ENCODE results near the gene RAMAC.

GRCh38 chr15:82966671-82967071 is 19.3 kb upstream of the RAMAC start:
- TF ChIP-seq REST (IDR thresholded peaks at IDR 0.05) = no peak
- TF ChIP-seq KDM5A (IDR thresholded peaks at IDR 0.05) = no peak
- TF ChIP-seq PBX3 (IDR thresholded peaks at IDR 0.05) = no peak
- TF ChIP-seq ESRRA (IDR thresholded peaks at IDR 0.05; ENCODE audit: borderline replicate concordance, low read length) = no peak
- TF ChIP-seq CTCF (IDR thresholded peaks at IDR 0.05) = no peak
- TF ChIP-seq USF2 (IDR thresholded peaks at IDR 0.05) = no peak
- no peak for TF ChIP-seq EHMT2 (IDR thresholded peaks at IDR 0.05; ENCODE audit: low read depth)

Measured in A549 (cell line).